HepG2 (cell line): ENCODE results near the gene MBD3. TPM values are rescaled to one million over a fixed set of nuclear protein-coding genes. Genes with fewer than 3 reads are reported as not detected.

Experiments used
- ARNTL ChIP-seq: sonication (generic); formaldehyde crosslinking; IDR thresholded peaks from 2 replicates; pipeline ENCODE4 v1.4.0; 2020; ENCODE audit warnings: mild to moderate bottlenecking, missing genetic modification reagents
- ATF2 ChIP-seq: sonication (generic); formaldehyde crosslinking; IDR thresholded peaks from 2 replicates; pipeline ENCODE4 v1.4.0; 2020; ENCODE audit warnings: missing genetic modification reagents
- CENPBD1 ChIP-seq: sonication (generic); formaldehyde crosslinking; IDR thresholded peaks from 2 replicates; pipeline ENCODE4 v1.8.0; 2022; ENCODE audit warnings: missing genetic modification reagents, low read depth, mild to moderate bottlenecking, borderline replicate concordance
- CREB3 ChIP-seq: sonication (generic); formaldehyde crosslinking; IDR thresholded peaks from 2 replicates; pipeline ENCODE4 v1.5.0; 2020; ENCODE audit warnings: missing genetic modification reagents
- ELF3 ChIP-seq: IDR thresholded peaks from 2 replicates; pipeline ENCODE4 v1.6.1; 2016; ENCODE audit warnings: missing genetic modification reagents, missing compliant biosample characterization
- GMEB1 ChIP-seq: sonication (generic); formaldehyde crosslinking; IDR thresholded peaks from 2 replicates; pipeline ENCODE4 v1.5.1; 2020; ENCODE audit warnings: missing genetic modification reagents, mild to moderate bottlenecking, borderline replicate concordance
- HBP1 ChIP-seq: IDR thresholded peaks from 2 replicates; pipeline ENCODE4 v1.6.1; 2016; ENCODE audit warnings: low read depth, control low read depth
- HNRNPLL ChIP-seq: fragments of 200-400 bp; formaldehyde crosslinking; IDR thresholded peaks from 2 replicates; pipeline ENCODE4 v1.6.1; 2017; ENCODE audit warnings: mild to moderate bottlenecking, low read depth, low read length; ENCODE audit not compliant: poor library complexity, severe bottlenecking
- HOXA5 ChIP-seq: sonication (generic); formaldehyde crosslinking; IDR thresholded peaks from 2 replicates; pipeline ENCODE4 v1.4.0; 2020; ENCODE audit warnings: missing genetic modification reagents
- KAT8 ChIP-seq: IDR thresholded peaks from 2 replicates; pipeline ENCODE4 v1.6.1; 2016; ENCODE audit warnings: missing genetic modification reagents, missing compliant biosample characterization
- MAF1 ChIP-seq: sonication (generic); formaldehyde crosslinking; IDR thresholded peaks from 2 replicates; pipeline ENCODE4 v1.5.0; 2020; ENCODE audit warnings: missing genetic modification reagents, borderline replicate concordance
- MIXL1 ChIP-seq: IDR thresholded peaks from 2 replicates; pipeline ENCODE4 v1.6.1; 2016
- NRL ChIP-seq: sonication (generic); formaldehyde crosslinking; IDR thresholded peaks from 2 replicates; pipeline ENCODE4 v1.5.0; 2020; ENCODE audit warnings: missing genetic modification reagents, mild to moderate bottlenecking, moderate library complexity, borderline replicate concordance
- PAWR ChIP-seq: sonication (generic); formaldehyde crosslinking; IDR thresholded peaks from 2 replicates; pipeline ENCODE4 v1.4.0; 2020; ENCODE audit warnings: missing genetic modification reagents, mild to moderate bottlenecking, borderline replicate concordance
- PCBP1 ChIP-seq: fragments of 200-400 bp; formaldehyde crosslinking; IDR thresholded peaks from 2 replicates; pipeline ENCODE4 v1.6.1; 2017; ENCODE audit warnings: mild to moderate bottlenecking, low read depth, low read length, borderline replicate concordance
- RCOR2 ChIP-seq: IDR thresholded peaks from 2 replicates; pipeline ENCODE4 v1.6.1; 2016; ENCODE audit warnings: missing biosample characterization, missing genetic modification reagents
- RFX1 ChIP-seq: fragments of 450-650 bp; IDR thresholded peaks from 2 replicates; pipeline ENCODE4 v1.6.1; 2017
- TARDBP ChIP-seq: sonication (generic); formaldehyde crosslinking; IDR thresholded peaks from 2 replicates; pipeline ENCODE4 v1.8.0; 2022; ENCODE audit warnings: mild to moderate bottlenecking, missing genetic modification reagents
- ZC3H13 ChIP-seq: sonication (generic); formaldehyde crosslinking; IDR thresholded peaks from 2 replicates; pipeline ENCODE4 v1.8.1; 2023; ENCODE audit warnings: mild to moderate bottlenecking, missing genetic modification reagents, moderate library complexity
- ZFP1 ChIP-seq: IDR thresholded peaks from 2 replicates; pipeline ENCODE4 v1.6.1; 2016
- ZNF235 ChIP-seq: sonication (generic); formaldehyde crosslinking; IDR thresholded peaks from 2 replicates; pipeline ENCODE4 v1.8.1; 2023; ENCODE audit warnings: mild to moderate bottlenecking, missing genetic modification reagents, borderline replicate concordance
- ZNF333 ChIP-seq: sonication (generic); formaldehyde crosslinking; IDR thresholded peaks from 2 replicates; pipeline ENCODE4 v1.4.0; 2020; ENCODE audit warnings: mild to moderate bottlenecking, missing genetic modification reagents, borderline replicate concordance
- ZNF468 ChIP-seq: sonication (generic); formaldehyde crosslinking; IDR thresholded peaks from 2 replicates; pipeline ENCODE4 v1.8.0; 2022; ENCODE audit warnings: mild to moderate bottlenecking, moderate library complexity, missing genetic modification reagents
- ZSCAN31 ChIP-seq: sonication (generic); formaldehyde crosslinking; IDR thresholded peaks from 2 replicates; pipeline ENCODE4 v1.5.0; 2020; ENCODE audit warnings: low read depth, mild to moderate bottlenecking, missing genetic modification reagents
- polyA plus RNA-seq, 8 experiments: library from polyadenylated mRNA; depleted of rRNA in 3 of 8; stranded (reverse) in 7 of 8; unstranded in 1 of 8; fragments of >200 nt; fragmentation: Illumina TruSeq in 4 of 8; extraction: Trizol in 4 of 8; gene quantifications; 2 replicates each; pipeline versions ENCODE4 v1.2.1 to v1.2.3, GENCODE V29; 2011 to 2016; ENCODE audit warnings: low read depth in 4 of 8, missing spikeins in 1 of 8, mixed read lengths in 1 of 8; ENCODE audit not compliant: insufficient read depth in 1 of 8
- total RNA-seq, 5 experiments: library from RNA; depleted of rRNA; stranded (reverse); fragments of >200 nt; fragmentation: Illumina TruSeq; extraction: Trizol; gene quantifications; 2 replicates each; pipeline ENCODE4 v1.2.3, GENCODE V29; 2016; ENCODE audit warnings: low read depth in 1 of 5

Gene MBD3
- total and polyA plus RNA-seq, 2 of the 13 experiments (the other 11 are each of a cell fraction or from before 2014, with no cell fraction given), result 21.2 to 76.9 TPM

- TF ChIP-seq PAWR (no peak), RCOR2 (CRISPR knock-in tag) (no peak), HNRNPLL (no peak), ZNF333 (CRISPR knock-in tag) (no peak), HBP1 (no peak), ZNF235 (CRISPR knock-in tag) (peak; percentile 82; the same call in 1 of the 2 replicates), MAF1 (no peak), KAT8 (no peak), CREB3 (CRISPR knock-in tag) (peak; percentile 88; the same call in 1 of the 2 replicates), MIXL1 (CRISPR knock-in tag) (no peak), ELF3 (0 out of 2 replicates have a peak, but pooled peaks have one; percentile 24), TARDBP (no peak), ZFP1 (no peak), ATF2 (CRISPR knock-in tag) (no peak), CENPBD1 (CRISPR knock-in tag) (no peak), ZSCAN31 (CRISPR knock-in tag) (peak; percentile 76; the same call in 1 of the 2 replicates), RFX1 (no peak), HOXA5 (0 out of 2 replicates have a peak, but pooled peaks have one; percentile 61), ARNTL (peak; percentile 85; the same call in 1 of the 2 replicates), PCBP1 (no peak), GMEB1 (no peak), ZNF468 (CRISPR knock-in tag) (no peak), ZC3H13 (peak; percentile 67; the same call in 1 of the 2 replicates), NRL (no peak)
Observed at GRCh38 chr19:1568320-1569019, 24.2 kb downstream of the MBD3 start, which contains the start of gene MEX3D (continued).
